Posterior cingulate gyrus (tissue), 11 donors: Measurements from ENCODE around the gene STK11.

Source experiments
- DNase-seq, 10 donors: peaks; one replicate each; pipeline versions ENCODE4 v3.0.0 to v3.0.0-alpha.2; 2020 to 2021; ENCODE audit warnings: mixed read lengths in 3 of 10
- intact Hi-C: fragments of 100-400 bp; cut with DNase I; formaldehyde crosslinking; loops from one replicate; pipeline ENCODE4 v1.15.1; 2023

The STK11 gene

GRCh38 chr19:1277061-1277460, 71.5 kb downstream of the STK11 start:
- no peak for DNase-seq
- intact Hi-C loops, result loop anchor here (5.0 to 10.0 kb wide), 2 partner anchors 80 to 158 kb away; partner anchors contain the start of gene RPS15
